Stimulated activated naive CD4-positive, alpha-beta T cell (primary cell): ENCODE measurements around the gene C1GALT1.

Experiments
- DNase-seq, 6 experiments: peaks; one replicate each; lab custom pipeline; 2025; lab: John Stamatoyannopoulos, UW

C1GALT1 gene

DNA sequence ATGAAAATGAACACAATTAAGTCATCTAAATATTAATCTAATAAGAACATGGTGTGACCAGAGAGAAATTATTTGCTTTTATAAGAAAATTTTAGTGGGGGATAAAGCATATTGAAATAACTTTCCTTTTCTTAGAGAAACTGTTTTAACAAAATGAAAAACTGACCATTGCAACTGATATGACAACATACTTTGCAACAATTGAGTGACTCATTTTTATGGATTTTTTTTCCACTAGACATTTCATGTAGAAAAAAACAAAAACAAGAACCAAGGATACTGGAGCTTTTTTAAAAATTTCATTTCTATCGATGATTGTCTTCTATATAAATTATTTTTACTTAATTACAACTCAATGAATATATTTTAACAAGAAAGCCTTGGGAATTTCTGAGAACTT is 90.0 kb downstream of the C1GALT1 start:
- DNase-seq = no peak

GRCh38 chr7:7274782-7275181 is 92.4 kb downstream of the C1GALT1 start:
- DNase-seq = no peak

- no peak for DNase-seq
Observed at GRCh38 chr7:7276161-7276560, 93.8 kb downstream of the C1GALT1 start.

- DNase-seq = no peak
Observed at GRCh38 chr7:7290429-7291122, 108.2 kb downstream of the C1GALT1 start.

GRCh38 chr7:7292085-7292484 is 109.7 kb downstream of the C1GALT1 start:
- DNase-seq = no peak

- no peak for DNase-seq
Observed at GRCh38 chr7:7292608-7293007, 110.3 kb downstream of the C1GALT1 start.

DNA sequence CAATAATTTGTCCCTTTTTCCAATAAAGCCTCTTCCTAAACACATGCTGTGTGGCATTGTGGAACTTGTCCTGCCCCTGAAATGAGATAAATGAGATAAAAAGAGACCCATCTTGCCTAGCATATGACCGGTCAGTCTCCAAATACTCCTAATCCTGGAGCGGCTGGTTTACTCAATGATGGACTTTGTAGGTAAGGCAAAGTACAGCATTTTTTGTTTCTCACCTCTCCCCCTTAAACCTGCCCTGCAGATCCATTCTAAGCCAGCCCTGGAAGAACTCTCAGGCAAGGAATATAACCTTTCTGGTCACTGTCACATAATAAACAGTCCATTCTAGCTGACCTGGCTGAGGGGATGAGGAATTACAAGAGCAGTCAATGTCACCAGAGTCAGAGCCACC is 110.7 kb downstream of the C1GALT1 start:
- DNase-seq = no peak

DNA sequence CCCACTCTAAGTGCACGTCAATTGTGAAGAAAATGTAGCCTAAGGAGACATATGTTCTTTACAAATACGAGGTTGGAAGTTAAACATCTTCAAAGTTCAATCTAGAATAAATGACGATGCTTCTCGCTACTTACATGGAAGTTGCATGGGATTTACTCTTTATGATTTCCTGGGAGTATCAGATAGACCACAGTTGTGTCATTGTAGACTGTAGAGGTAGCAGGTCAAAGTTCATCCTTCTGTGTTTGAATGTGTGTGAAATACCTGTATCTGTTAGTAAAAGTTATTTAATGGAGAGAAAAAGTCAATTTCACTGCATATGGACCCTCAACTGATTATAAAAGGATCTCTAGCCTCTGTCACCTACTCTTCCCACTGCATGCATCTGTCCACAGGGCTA is 112.6 kb downstream of the C1GALT1 start:
- no peak for DNase-seq
